Thoracic aorta (tissue), 2 donors: Measurements from ENCODE around the gene USP36. TPM values are rescaled to one million over a fixed set of nuclear protein-coding genes. Genes with fewer than 3 reads are reported as not detected.

Experiments used
- ATAC-seq: fragments of 150-250 bp; one replicate; pipeline ENCODE4 v1.8.0; 2017; ENCODE audit warnings: low read depth; ENCODE audit not compliant: insufficient number of reproducible peaks, low FRiP score
- DNase-seq: peaks from one replicate; pipeline ENCODE4 v3.0.0-alpha.2; 2020; ENCODE audit warnings: low spot score
- H3K27ac ChIP-seq, 2 donors: fragments of 200-600 bp; sonication (generic); 1 replicate in 1 of 2; 2 replicates in 1 of 2; pipeline ENCODE4 v1.5.1; 2016; ENCODE audit warnings: mild to moderate bottlenecking in 2 of 2, moderate library complexity in 2 of 2
- H3K27me3 ChIP-seq: fragments of 200-600 bp; sonication (generic); replicated peaks from 2 replicates; pipeline ENCODE4 v1.6.0; 2016; ENCODE audit warnings: mild to moderate bottlenecking; ENCODE audit not compliant: insufficient read depth
- H3K36me3 ChIP-seq: fragments of 200-600 bp; sonication (generic); one replicate; pipeline ENCODE4 v1.5.1; 2016
- H3K4me1 ChIP-seq, 2 donors: fragments of 200-600 bp; sonication (generic); 1 replicate in 1 of 2; 2 replicates in 1 of 2; pipeline versions ENCODE4 v1.5.1 to v1.6.0; 2016; ENCODE audit warnings: low read depth in 2 of 2, mild to moderate bottlenecking in 1 of 2; ENCODE audit not compliant: control insufficient read depth in 1 of 2
- H3K4me3 ChIP-seq: fragments of 200-600 bp; sonication (generic); 2 replicates; pipeline ENCODE4 v1.5.1; 2016; ENCODE audit warnings: mild to moderate bottlenecking
- H3K9me3 ChIP-seq: fragments of 200-600 bp; sonication (generic); 2 replicates; pipeline ENCODE4 v1.5.1; 2016
- total RNA-seq, 2 donors: library from RNA; depleted of rRNA; stranded (reverse); fragments of >200 nt; gene quantifications; one replicate each; pipeline versions ENCODE4 v1.1.0 to v1.2.3, GENCODE V29; 2016
- TF ChIP-seq, protein P1 (sequence below): fragments of 200-600 bp; sonication (generic); IDR thresholded peaks from one replicate; pipeline ENCODE4 v1.5.1; 2019; ENCODE audit warnings: antibody characterized with exemption

Gene USP36
- total RNA-seq, 2 donors from 2014 or later: 40.3 to 95.9 TPM

DNA sequence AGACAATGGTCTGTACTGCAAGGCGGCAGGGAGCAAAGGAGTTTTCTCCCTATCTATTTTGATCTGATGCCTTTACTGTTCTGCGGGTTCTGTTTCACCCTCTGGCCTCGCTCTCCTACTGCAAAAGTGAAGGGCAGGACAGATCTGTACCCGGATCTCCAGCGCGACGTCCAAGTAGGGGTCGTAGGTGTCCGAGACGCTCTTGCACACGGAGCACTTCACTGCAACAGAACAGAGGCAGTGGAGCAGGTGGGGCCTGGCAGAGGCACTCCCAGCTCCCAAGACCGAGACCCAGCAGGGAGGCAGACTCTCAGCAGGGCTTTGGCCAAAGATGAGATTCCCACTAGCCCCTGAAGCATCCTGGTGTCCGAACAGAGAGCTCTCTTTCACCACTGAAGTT, 19.8 kb downstream of the USP36 start:
- TF ChIP-seq, protein P1, sequence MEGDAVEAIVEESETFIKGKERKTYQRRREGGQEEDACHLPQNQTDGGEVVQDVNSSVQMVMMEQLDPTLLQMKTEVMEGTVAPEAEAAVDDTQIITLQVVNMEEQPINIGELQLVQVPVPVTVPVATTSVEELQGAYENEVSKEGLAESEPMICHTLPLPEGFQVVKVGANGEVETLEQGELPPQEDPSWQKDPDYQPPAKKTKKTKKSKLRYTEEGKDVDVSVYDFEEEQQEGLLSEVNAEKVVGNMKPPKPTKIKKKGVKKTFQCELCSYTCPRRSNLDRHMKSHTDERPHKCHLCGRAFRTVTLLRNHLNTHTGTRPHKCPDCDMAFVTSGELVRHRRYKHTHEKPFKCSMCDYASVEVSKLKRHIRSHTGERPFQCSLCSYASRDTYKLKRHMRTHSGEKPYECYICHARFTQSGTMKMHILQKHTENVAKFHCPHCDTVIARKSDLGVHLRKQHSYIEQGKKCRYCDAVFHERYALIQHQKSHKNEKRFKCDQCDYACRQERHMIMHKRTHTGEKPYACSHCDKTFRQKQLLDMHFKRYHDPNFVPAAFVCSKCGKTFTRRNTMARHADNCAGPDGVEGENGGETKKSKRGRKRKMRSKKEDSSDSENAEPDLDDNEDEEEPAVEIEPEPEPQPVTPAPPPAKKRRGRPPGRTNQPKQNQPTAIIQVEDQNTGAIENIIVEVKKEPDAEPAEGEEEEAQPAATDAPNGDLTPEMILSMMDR: no peak
- H3K4me1 ChIP-seq: no peaks in the 10 kb centered on the region
- ATAC-seq (no peak), DNase-seq (no peak)
- no peaks in the 10 kb centered on the region for H3K9me3 ChIP-seq
- H3K36me3 ChIP-seq: peaks cover 60% of the 10 kb centered on the region
- H3K4me3 ChIP-seq: no peak overlapping the region
- no peak overlapping the region for H3K27ac ChIP-seq
- H3K27me3 ChIP-seq: no peaks in the 10 kb centered on the region

DNA sequence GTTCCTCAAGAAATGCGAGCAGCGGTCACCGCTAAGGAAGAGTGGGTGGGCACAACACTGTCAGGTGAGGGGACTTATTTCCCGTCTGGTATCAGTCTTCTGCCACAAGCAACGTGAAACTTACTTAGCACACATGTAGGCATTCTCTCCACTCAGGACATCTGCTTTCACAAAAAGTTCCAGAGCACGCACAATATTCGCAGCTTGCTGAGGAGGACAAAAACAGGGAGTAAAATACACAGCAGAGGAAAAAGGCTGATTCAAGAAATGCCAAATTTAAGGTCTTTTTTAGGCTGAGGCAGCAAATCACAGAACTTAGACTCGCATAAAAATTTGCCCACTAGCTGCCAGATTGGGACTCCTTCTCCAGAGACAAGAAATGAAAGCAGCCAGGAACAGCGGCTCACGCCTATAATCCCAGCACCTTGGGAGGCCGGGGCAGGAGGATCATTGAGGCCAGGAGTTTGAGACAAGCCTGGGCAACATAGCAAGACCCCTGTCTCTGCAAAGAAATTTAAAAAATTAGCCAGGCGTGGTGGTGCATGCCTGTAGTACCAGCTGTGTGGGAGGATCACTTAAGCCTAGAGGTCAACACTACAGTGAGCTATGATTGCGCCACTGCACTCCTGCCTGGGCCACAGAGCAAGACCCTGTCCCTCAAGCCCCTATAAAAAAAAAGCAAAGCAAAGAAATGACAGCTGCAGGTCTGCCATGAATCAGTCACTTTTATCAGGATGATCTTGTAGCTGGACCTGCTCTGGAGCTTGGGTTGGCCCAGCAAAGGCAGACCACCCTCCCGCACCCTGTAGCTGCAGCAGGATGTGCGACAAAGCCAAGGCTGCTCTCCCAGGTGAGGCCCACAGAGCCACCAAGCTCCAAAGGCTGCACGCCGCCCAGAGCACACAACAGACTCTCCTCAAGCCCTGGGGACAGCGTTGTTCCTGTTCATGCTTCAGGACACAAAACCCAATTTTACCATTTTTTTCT, 20.5 kb downstream of the USP36 start:
- Histone ChIP-seq H3K4me3 (no peak overlapping the region), H3K36me3 (peaks cover 55% of the 10 kb centered on the region), H3K4me1 (no peaks in the 10 kb centered on the region), H3K9me3 (no peaks in the 10 kb centered on the region), H3K27me3 (no peaks in the 10 kb centered on the region), H3K27ac (peak overlapping the region in 1 of 2 donors; percentile 16)
- ATAC-seq: no peak
- TF ChIP-seq, protein P1: no peak
- DNase-seq: no peak

DNA sequence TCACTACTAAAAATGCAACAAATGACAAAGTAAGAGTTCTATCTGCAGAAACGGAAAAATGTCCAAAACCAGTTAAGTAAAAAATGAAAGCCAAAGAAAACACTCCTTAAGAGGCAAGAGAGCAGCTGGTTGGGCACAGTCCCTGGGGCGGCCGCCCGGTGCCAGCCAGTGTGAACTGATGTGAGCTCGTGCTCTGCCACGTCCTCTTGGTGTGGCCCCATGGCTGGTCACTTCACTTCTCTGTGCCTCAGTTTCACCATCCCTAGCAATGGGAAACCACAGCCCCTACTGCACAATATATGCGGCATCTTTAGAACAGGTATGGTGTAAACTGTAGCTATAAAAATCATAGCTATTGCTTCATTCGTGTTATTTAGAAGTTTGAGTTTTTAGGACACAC, 21.2 kb downstream of the USP36 start:
- TF ChIP-seq, protein P1: no peak
- Histone ChIP-seq H3K27ac (peak overlapping the region in 1 of 2 donors; percentile 16), H3K9me3 (no peaks in the 10 kb centered on the region), H3K4me3 (no peak overlapping the region), H3K4me1 (no peaks in the 10 kb centered on the region), H3K27me3 (no peaks in the 10 kb centered on the region), H3K36me3 (peaks cover 55% of the 10 kb centered on the region)
- ATAC-seq (no peak), DNase-seq (no peak)

DNA sequence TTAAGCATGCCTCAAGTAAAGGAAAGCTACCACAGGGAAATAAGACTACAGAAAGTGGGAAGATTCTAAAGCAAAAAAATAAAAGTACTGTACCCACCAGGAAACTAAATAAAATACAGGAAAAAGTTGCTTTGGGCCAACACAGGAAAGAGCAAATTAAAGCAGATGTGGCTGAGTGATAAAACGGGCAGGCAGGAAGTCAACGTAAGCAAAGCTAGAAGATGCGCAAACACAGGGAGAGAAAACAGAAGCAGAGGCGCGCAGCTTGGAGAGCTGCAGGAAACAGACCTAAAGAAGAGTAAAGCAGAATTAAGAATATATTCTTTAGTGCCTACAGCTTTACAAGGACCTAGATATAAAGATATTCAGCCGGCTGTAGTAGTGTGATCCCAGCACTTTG, 21.7 kb downstream of the USP36 start:
- Histone ChIP-seq H3K27me3 (no peaks in the 10 kb centered on the region), H3K27ac (peak overlapping the region in 1 of 2 donors; percentile 16), H3K9me3 (no peaks in the 10 kb centered on the region), H3K36me3 (peaks cover 55% of the 10 kb centered on the region), H3K4me1 (no peaks in the 10 kb centered on the region), H3K4me3 (no peak overlapping the region)
- TF ChIP-seq, protein P1: no peak
- ATAC-seq (no peak), DNase-seq (no peak)

DNA sequence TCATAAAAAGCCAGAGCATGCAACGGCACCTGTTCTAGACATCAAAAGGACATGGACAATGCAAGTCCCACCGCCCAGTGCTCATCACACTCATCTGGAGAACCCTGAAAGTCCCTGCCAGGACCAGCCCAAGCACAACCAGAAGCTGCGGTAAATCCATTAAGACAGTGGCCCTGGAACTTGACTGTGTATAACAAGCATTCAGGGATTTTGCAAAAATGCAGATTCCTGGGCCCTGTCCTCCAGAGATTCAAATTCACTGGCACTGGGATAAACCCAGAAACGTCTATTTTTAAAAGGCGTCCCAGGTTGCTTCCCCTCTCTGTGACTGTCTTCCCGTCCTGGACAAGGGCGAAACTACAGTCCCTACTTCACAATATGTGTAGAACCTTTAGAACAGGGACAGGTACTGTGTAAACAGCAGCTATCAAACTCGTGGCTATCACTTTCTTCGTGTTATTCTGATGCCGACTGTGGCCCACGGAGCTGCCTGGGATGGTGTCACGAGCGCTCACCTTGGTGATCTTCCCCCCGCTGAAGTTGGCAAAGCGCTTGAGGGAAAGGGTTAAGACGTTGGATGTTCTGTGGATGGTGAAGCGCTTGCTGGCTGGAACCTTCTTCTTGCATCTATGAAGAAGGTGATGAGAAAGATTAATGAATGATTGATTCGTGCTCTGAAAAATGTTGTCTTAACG, 22.3 kb downstream of the USP36 start:
- ATAC-seq: no peak
- Histone ChIP-seq H3K9me3 (no peaks in the 10 kb centered on the region), H3K36me3 (peaks cover 55% of the 10 kb centered on the region), H3K27me3 (no peaks in the 10 kb centered on the region), H3K27ac (no peak overlapping the region), H3K4me1 (no peaks in the 10 kb centered on the region), H3K4me3 (no peak overlapping the region)
- DNase-seq: no peak
- TF ChIP-seq, protein P1: no peak
